ENCODE measurements around the gene RXFP1.

Gene RXFP1

DNA sequence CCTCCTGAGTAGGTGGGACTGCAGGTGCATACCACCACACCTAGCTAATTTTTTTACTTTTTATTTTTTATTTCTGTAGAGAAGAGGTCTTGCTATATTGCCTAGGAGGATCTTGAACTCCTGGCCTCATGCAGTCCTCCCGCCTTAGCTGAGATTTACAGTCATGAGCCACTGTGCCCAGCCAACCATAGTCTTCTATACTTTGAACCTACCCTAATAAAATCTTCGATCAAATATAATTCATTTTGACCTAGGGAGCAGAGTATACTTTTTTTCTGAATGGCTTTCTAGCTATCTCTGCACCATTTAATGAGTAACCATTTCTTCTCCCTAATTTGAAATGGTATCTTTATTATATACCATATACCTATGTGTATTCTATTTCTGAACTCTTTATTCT lies 157.1 kb downstream of the RXFP1 start:
- DNase-seq: no peak

DNA sequence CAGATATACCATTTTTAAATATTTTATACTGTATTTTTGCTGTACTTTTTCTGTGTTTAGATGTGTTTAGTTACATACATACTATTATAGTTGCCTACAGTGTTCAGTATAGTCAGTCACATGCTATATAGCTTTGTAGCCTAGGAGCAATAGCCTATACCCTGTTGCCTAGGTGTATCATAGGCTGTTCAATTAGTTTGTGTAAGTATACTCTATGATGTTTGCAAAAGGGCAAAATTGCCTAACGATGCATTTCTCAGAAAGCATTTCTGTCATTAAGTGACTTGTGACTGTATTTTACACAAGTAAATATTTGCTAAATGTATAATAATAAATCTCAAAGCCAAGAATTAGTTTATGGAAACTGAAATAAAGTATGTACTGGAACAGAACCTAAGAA lies 159.9 kb downstream of the RXFP1 start:
- DNase-seq: no peak

DNA sequence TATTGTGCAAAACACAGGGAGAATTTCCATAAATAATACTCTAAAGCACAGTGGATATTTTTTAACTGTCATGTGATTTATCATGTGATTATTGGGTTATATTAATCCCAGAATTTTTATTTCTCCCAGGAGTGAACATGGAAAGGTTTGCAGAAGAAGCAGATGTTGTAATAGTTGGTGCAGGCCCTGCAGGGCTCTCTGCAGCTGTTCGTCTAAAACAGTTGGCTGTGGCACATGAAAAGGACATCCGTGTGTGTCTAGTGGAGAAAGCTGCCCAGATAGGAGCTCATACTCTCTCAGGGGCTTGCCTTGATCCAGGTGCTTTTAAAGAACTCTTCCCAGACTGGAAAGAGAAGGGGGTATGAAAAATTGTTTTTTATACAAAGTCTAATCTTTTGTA lies 160.4 kb downstream of the RXFP1 start:
- no peak for DNase-seq

DNA sequence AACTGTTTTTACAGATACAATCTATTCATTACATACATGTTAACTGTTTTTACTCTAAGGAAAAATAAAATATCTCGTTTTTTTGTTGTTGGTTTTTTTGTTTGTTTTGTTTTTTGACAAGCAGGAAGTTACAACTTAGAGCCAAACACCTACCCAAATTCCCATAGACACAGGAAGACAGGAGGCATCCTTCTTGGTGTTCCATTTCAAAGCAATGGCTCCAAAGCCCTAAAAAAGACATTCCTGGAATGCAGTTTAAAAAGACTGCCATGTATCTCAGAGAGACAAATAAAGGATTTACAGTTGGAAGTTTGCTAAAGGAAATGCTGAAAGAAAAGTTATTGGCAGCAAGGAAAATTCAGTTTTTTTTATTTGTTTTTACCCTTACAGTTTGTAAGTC lies 167.1 kb downstream of the RXFP1 start:
- no peak for DNase-seq
